CD4-positive, alpha-beta memory T cell (primary cell): ENCODE data around the gene NANOGP8. TPM values are rescaled to one million over a fixed set of nuclear protein-coding genes. Genes with fewer than 3 reads are reported as not detected.

ENCODE experiments used
- CTCF ChIA-PET: fragments of 350-600 bp; sonication (Branson Sonifier 250); formaldehyde crosslinking; loops from one replicate; lab custom pipeline; 2021; ENCODE audit warnings: inconsistent platforms; ENCODE audit not compliant: partially characterized antibody; lab: Charles Lee
- POLR2A ChIA-PET: fragments of 350-600 bp; sonication (Branson Sonifier 250); formaldehyde crosslinking; loops from one replicate; lab custom pipeline; 2021; ENCODE audit not compliant: partially characterized antibody; lab: Charles Lee
- DNase-seq, 5 donors: peaks; one replicate each; pipeline versions ENCODE4 v3.0.0 to v3.0.0-alpha.2; 2020 to 2022; ENCODE audit warnings: mixed read lengths in 1 of 5
- H3K27ac ChIP-seq: one replicate; pipeline ENCODE4 v1.7.0; 2013; ENCODE audit warnings: low read depth, low read length
- H3K27me3 ChIP-seq: 2 replicates; pipeline ENCODE4 v1.7.0; 2013; ENCODE audit warnings: mild to moderate bottlenecking, low read length, moderate library complexity; ENCODE audit not compliant: insufficient read depth
- H3K36me3 ChIP-seq: 2 replicates; pipeline ENCODE4 v1.7.0; 2013; ENCODE audit warnings: mild to moderate bottlenecking, low read length, moderate library complexity; ENCODE audit not compliant: insufficient read depth
- H3K4me1 ChIP-seq: 2 replicates; pipeline ENCODE4 v1.7.0; 2013; ENCODE audit warnings: mild to moderate bottlenecking, low read length, moderate library complexity; ENCODE audit not compliant: insufficient read depth
- H3K4me3 ChIP-seq, 2 donors: one replicate each; pipeline ENCODE4 v1.7.0; 2013; ENCODE audit warnings: low read length in 2 of 2, mild to moderate bottlenecking in 1 of 2
- H3K9me3 ChIP-seq, 2 donors: one replicate each; pipeline ENCODE4 v1.7.0; 2013; ENCODE audit warnings: low read length in 2 of 2, control low read depth in 1 of 2; ENCODE audit not compliant: control insufficient read depth in 1 of 2
- H3K27ac Mint-ChIP-seq, 7 donors: one replicate each; pipeline ENCODE4 v1.8.0; 2020 to 2021; ENCODE audit warnings: mixed read lengths in 7 of 7, mild to moderate bottlenecking in 6 of 7, inconsistent platforms in 3 of 7, moderate library complexity in 3 of 7
- H3K27me3 Mint-ChIP-seq, 2 donors: one replicate each; pipeline ENCODE4 v1.8.0; 2020 to 2021; ENCODE audit warnings: mixed read lengths in 2 of 2
- H3K36me3 Mint-ChIP-seq, 2 donors: one replicate each; pipeline ENCODE4 v1.8.0; 2020 to 2021; ENCODE audit warnings: mixed read lengths in 2 of 2, inconsistent platforms in 1 of 2, mild to moderate bottlenecking in 1 of 2
- H3K4me1 Mint-ChIP-seq, 4 donors: one replicate each; pipeline ENCODE4 v1.8.0; 2020 to 2021; ENCODE audit warnings: mixed read lengths in 4 of 4, mild to moderate bottlenecking in 1 of 4
- H3K4me3 Mint-ChIP-seq, 8 donors: one replicate each; pipeline ENCODE4 v1.8.0; 2020 to 2021; ENCODE audit warnings: mixed read lengths in 8 of 8, mild to moderate bottlenecking in 7 of 8, moderate library complexity in 6 of 8, inconsistent platforms in 3 of 8
- H3K9me3 Mint-ChIP-seq, 8 donors: one replicate each; pipeline ENCODE4 v1.8.0; 2020 to 2021; ENCODE audit warnings: mixed read lengths in 8 of 8, mild to moderate bottlenecking in 5 of 8, inconsistent platforms in 3 of 8, moderate library complexity in 1 of 8
- intact Hi-C: fragments of 100-400 bp; cut with micrococcal nuclease; formaldehyde crosslinking; loops from one replicate; pipeline ENCODE4 v1.15.1; 2023
- polyA plus RNA-seq, 2 donors: library from polyadenylated mRNA; unstranded; fragments of 300-500 nt; fragmentation: Illumina TruSeq; gene quantifications; one replicate each; pipeline ENCODE4 v1.2.3, GENCODE V29; 2021
- total RNA-seq, 2 experiments: library from RNA; stranded (reverse); gene quantifications; one replicate each; pipeline ENCODE4 v1.2.3, GENCODE V29; 2021

The NANOGP8 gene
- total and polyA plus RNA-seq, 4 experiments from 2014 or later = not detected

DNA sequence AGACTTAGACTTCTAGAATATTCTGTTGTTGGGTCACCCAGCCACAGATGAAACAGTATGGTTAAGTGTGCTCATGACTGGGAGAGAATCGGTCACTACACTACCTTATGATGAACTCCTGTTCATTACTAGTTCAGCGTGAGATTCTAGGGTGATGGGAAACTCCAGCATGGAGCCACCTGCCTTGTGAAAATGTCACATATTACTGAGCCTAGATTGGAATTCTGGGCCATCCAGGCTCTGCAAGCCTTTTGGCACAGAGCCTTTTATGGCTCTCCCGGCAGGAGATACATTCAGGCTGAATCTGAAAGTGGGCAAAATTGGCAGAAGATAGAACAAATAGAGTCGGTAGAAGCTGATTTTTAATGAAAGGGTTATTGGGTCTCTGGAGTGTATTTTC, 19.0 kb downstream of the NANOGP8 start:
- Histone ChIP-seq H3K9me3 (no peaks in the 10 kb centered on the region), H3K27me3 (no peaks in the 10 kb centered on the region), H3K4me3 (no peak overlapping the region), H3K36me3 (no peaks in the 10 kb centered on the region), H3K4me1 (no peaks in the 10 kb centered on the region), H3K27ac (no peak overlapping the region)
- intact Hi-C loops = no loop called here
- ChIA-PET POLR2A (no interaction called here), CTCF (no interaction called here)
- Mint-ChIP-seq H3K4me3 (no peak overlapping the region), H3K36me3 (no peaks in the 10 kb centered on the region), H3K4me1 (no peaks in the 10 kb centered on the region), H3K27me3 (peaks cover 5 to 21% of the 10 kb centered on the region in 2 donors), H3K27ac (no peak overlapping the region), H3K9me3 (peaks cover 0 to 3% (median 0%) of the 10 kb centered on the region in 8 donors)
- DNase-seq = no peak

- no peak overlapping the region for H3K27ac Mint-ChIP-seq
These were observed 20.4 kb downstream of the NANOGP8 start for GRCh38 chr15:35064576-35065190.

DNA sequence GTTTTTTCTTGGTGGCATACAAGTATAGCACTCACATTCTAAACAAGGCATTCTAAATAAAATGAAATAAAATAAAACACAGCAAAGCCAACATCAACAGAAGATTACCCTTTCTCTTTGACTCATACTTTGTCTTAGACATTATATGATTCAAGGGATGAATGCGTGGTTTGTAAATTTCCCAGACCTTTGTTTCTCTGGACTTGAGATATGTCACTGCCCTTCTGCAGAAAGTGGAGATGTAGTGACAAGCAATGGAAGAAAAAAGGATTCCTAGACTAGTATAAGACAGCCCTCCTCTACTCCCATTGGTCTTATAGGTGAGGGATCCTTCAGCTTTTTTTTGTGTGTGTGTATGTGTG, 22.4 kb downstream of the NANOGP8 start:
- intact Hi-C loops = no loop called here
- Mint-ChIP-seq H3K27ac (no peak overlapping the region), H3K9me3 (peaks cover 0 to 3% (median 0%) of the 10 kb centered on the region in 8 donors), H3K36me3 (no peaks in the 10 kb centered on the region), H3K4me1 (peaks cover 0 to 1% (median 0%) of the 10 kb centered on the region in 4 donors), H3K27me3 (peaks cover 5 to 16% of the 10 kb centered on the region in 2 donors), H3K4me3 (no peak overlapping the region)
- Histone ChIP-seq H3K36me3 (no peaks in the 10 kb centered on the region), H3K9me3 (no peaks in the 10 kb centered on the region), H3K4me1 (no peaks in the 10 kb centered on the region), H3K4me3 (no peak overlapping the region), H3K27ac (no peak overlapping the region), H3K27me3 (no peaks in the 10 kb centered on the region)
- ChIA-PET POLR2A (no interaction called here), CTCF (interaction anchor here (0.7 kb wide), 1 partner anchor 9 kb away, joined by 3 read pairs; no protein-coding TSS in a partner anchor)
- DNase-seq = no peak

More at GRCh38 chr15:35064576-35065190, 20.4 kb downstream of the NANOGP8 start:
- intact Hi-C loops = no loop called here
- H3K9me3 ChIP-seq = no peaks in the 10 kb centered on the region
- ChIA-PET CTCF (interaction anchor here (1.3 kb wide), 1 partner anchor 13 kb away, joined by 3 read pairs; no protein-coding TSS in a partner anchor), POLR2A (no interaction called here)
- H3K27me3 Mint-ChIP-seq = peaks cover 5 to 18% of the 10 kb centered on the region in 2 donors
- no peaks in the 10 kb centered on the region for H3K27me3 ChIP-seq
- no peaks in the 10 kb centered on the region for H3K36me3 Mint-ChIP-seq
- no peak for DNase-seq
- no peaks in the 10 kb centered on the region for H3K4me1 Mint-ChIP-seq
- H3K4me1 ChIP-seq = no peaks in the 10 kb centered on the region
- H3K4me3 Mint-ChIP-seq = no peak overlapping the region
- H3K4me3 ChIP-seq = no peak overlapping the region
- no peaks in the 10 kb centered on the region for H3K36me3 ChIP-seq
- no peak overlapping the region for H3K27ac ChIP-seq
- peaks cover 0 to 3% (median 0%) of the 10 kb centered on the region in 8 donors for H3K9me3 Mint-ChIP-seq

- Mint-ChIP-seq H3K9me3 (no peaks in the 10 kb centered on the region), H3K36me3 (no peaks in the 10 kb centered on the region), H3K27ac (no peak overlapping the region), H3K27me3 (peaks cover 5 to 11% of the 10 kb centered on the region in 2 donors), H3K4me1 (peaks cover 0 to 1% (median 0%) of the 10 kb centered on the region in 4 donors), H3K4me3 (no peak overlapping the region)
- H3K36me3 ChIP-seq = no peaks in the 10 kb centered on the region
- H3K27ac ChIP-seq = no peak overlapping the region
- H3K9me3 ChIP-seq = no peaks in the 10 kb centered on the region
- H3K4me1 ChIP-seq = no peaks in the 10 kb centered on the region
- POLR2A ChIA-PET = no interaction called here
- CTCF ChIA-PET = interaction anchor here (0.7 kb wide), 1 partner anchor 10 kb away, joined by 3 read pairs; no protein-coding TSS in a partner anchor
- no peak for DNase-seq
- no peak overlapping the region for H3K4me3 ChIP-seq
- no peaks in the 10 kb centered on the region for H3K27me3 ChIP-seq
- intact Hi-C loops = no loop called here
These were observed 23.0 kb downstream of the NANOGP8 start for GRCh38 chr15:35061825-35062737.

GRCh38 chr15:35061161-35061824, 23.8 kb downstream of the NANOGP8 start:
- intact Hi-C loops = no loop called here

DNA sequence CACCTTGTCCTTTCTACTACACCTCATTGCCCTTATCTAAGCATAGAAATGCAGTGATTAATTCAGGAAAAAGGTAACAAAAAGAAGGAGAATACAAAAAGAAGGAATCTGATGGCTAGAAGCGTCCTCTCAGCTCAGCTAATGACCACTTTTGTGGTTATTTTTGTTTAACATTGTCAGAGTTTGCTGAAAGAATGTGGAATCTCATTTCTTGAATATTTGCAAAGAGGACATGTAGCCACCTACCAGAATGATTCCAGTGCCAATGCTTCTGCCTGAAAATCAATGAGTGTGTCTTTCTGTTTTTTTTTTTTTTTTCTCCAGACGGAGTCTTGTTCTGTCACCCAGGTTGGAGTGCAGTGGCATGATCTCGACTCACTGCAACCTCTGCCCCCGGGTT, 24.5 kb downstream of the NANOGP8 start:
- Histone ChIP-seq H3K4me1 (no peaks in the 10 kb centered on the region), H3K9me3 (no peaks in the 10 kb centered on the region), H3K27me3 (no peaks in the 10 kb centered on the region), H3K36me3 (no peaks in the 10 kb centered on the region), H3K4me3 (no peak overlapping the region), H3K27ac (no peak overlapping the region)
- ChIA-PET POLR2A (no interaction called here), CTCF (interaction anchor here (0.7 kb wide), 1 partner anchor 16 kb away, joined by 3 read pairs; no protein-coding TSS in a partner anchor)
- no peaks in the 10 kb centered on the region for H3K36me3 Mint-ChIP-seq
- no peak overlapping the region for H3K27ac Mint-ChIP-seq
- no peak for DNase-seq
- peaks cover 0 to 1% (median 0%) of the 10 kb centered on the region in 4 donors for H3K4me1 Mint-ChIP-seq
- H3K4me3 Mint-ChIP-seq = no peak overlapping the region
- intact Hi-C loops = no loop called here
- H3K9me3 Mint-ChIP-seq = no peaks in the 10 kb centered on the region
- peaks cover 4 to 5% of the 10 kb centered on the region in 2 donors for H3K27me3 Mint-ChIP-seq

More at GRCh38 chr15:35061161-35061824, 23.8 kb downstream of the NANOGP8 start:
- peaks cover 0 to 1% (median 0%) of the 10 kb centered on the region in 4 donors for H3K4me1 Mint-ChIP-seq
- Histone ChIP-seq H3K36me3 (no peaks in the 10 kb centered on the region), H3K27me3 (no peaks in the 10 kb centered on the region), H3K4me3 (no peak overlapping the region), H3K4me1 (no peaks in the 10 kb centered on the region), H3K27ac (no peak overlapping the region), H3K9me3 (no peaks in the 10 kb centered on the region)
- no peak overlapping the region for H3K4me3 Mint-ChIP-seq
- no peak overlapping the region for H3K27ac Mint-ChIP-seq
- no peaks in the 10 kb centered on the region for H3K9me3 Mint-ChIP-seq
- H3K27me3 Mint-ChIP-seq = peaks cover 7 to 8% of the 10 kb centered on the region in 2 donors
- ChIA-PET POLR2A (no interaction called here), CTCF (no interaction called here)
- DNase-seq = no peak
- H3K36me3 Mint-ChIP-seq = no peaks in the 10 kb centered on the region
